ENCODE data around the gene RELCH.

DNA sequence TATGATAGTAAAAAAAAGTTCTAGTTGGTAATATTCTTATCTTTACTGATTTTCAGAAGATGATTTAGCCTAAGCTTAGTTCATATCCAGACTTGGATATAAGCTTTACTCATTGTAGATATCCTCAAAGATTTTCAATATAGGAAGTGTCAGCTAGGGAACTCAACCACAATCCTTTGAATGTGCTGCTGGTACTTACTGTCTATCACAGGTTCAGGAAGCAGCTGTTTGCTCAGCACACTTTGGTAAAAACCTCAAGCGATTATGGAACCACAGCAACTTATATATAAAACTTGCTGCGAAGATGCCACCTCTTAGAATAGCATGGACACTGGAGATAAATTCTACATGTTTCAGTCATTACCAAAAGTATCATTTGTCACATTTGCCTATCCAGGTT is 77.9 kb downstream of the RELCH start:
- TF ChIP-seq, protein P1, sequence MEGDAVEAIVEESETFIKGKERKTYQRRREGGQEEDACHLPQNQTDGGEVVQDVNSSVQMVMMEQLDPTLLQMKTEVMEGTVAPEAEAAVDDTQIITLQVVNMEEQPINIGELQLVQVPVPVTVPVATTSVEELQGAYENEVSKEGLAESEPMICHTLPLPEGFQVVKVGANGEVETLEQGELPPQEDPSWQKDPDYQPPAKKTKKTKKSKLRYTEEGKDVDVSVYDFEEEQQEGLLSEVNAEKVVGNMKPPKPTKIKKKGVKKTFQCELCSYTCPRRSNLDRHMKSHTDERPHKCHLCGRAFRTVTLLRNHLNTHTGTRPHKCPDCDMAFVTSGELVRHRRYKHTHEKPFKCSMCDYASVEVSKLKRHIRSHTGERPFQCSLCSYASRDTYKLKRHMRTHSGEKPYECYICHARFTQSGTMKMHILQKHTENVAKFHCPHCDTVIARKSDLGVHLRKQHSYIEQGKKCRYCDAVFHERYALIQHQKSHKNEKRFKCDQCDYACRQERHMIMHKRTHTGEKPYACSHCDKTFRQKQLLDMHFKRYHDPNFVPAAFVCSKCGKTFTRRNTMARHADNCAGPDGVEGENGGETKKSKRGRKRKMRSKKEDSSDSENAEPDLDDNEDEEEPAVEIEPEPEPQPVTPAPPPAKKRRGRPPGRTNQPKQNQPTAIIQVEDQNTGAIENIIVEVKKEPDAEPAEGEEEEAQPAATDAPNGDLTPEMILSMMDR (IDR thresholded peaks at IDR 0.05), result no peak
- TF ChIP-seq POLR2A (IDR thresholded peaks at IDR 0.05), result no peak
- TF ChIP-seq POLR2AphosphoS5 (IDR thresholded peaks at IDR 0.05), result no peak
- no peak for TF ChIP-seq EP300 (IDR thresholded peaks at IDR 0.05)

All from stomach (tissue), 4 donors.